ENCODE results near the gene PPP1R2.

The PPP1R2 gene

GRCh38 chr3:195542316-195542697 lies 818 bp downstream of the PPP1R2 start:
- H3K27ac ChIP-seq (ENCODE audit: low read length), result peak overlapping the region; percentile 91; the same call in 1 of the 2 replicates
- H3K4me1 ChIP-seq (ENCODE audit: insufficient read depth, low read length), result peaks cover 72% of the 10 kb centered on the region
- no peak for DNase-seq
- no peak for ATAC-seq (ENCODE audit: insufficient read depth, low read depth)
- peak overlapping the region; percentile 96 for H2AFZ ChIP-seq (ENCODE audit: low read depth, low read length)
- H4K20me1 ChIP-seq (ENCODE audit: insufficient read depth, low read length), result peaks cover 38% of the 10 kb centered on the region
- peak overlapping the region; percentile 90 for H3K9ac ChIP-seq (ENCODE audit: low read depth, low read length)
- H3K79me2 ChIP-seq (ENCODE audit: insufficient read depth, low read length), result peaks cover 58% of the 10 kb centered on the region
- peaks cover 4% of the 10 kb centered on the region for H3K36me3 ChIP-seq (ENCODE audit: insufficient read depth, low read length)
- H3K4me2 ChIP-seq (ENCODE audit: insufficient read depth, low read length), result peak overlapping the region; percentile 88
- H3K4me3 ChIP-seq (ENCODE audit: low read depth in 1 of 2, low read length in 2 of 2), result peak overlapping the region; percentile 40 to 95
- TF ChIP-seq CTCF (IDR thresholded peaks at IDR 0.05; ENCODE audit: borderline replicate concordance, extremely low read depth, low read length, poor library complexity, severe bottlenecking) (no peak), EZH2 (IDR thresholded peaks at IDR 0.05; ENCODE audit: borderline replicate concordance, low read depth, low read length, severe bottlenecking) (no peak)
- H3K9me3 ChIP-seq (ENCODE audit: insufficient read depth, low read length, severe bottlenecking), result no peaks in the 10 kb centered on the region
- no peaks in the 10 kb centered on the region for H3K27me3 ChIP-seq (ENCODE audit: insufficient read depth, low read length, poor library complexity)

- Histone ChIP-seq H3K36me3 (ENCODE audit: insufficient read depth, low read length) (peaks cover 4% of the 10 kb centered on the region), H3K9ac (ENCODE audit: low read depth, low read length) (0 out of 2 replicates have a peak overlapping the region, but pooled peaks have one; percentile 90), H3K4me3 (ENCODE audit: low read depth in 1 of 2, low read length in 2 of 2) (no peak overlapping the region), H3K79me2 (ENCODE audit: insufficient read depth, low read length) (peaks cover 76% of the 10 kb centered on the region), H3K27ac (ENCODE audit: low read length) (no peak overlapping the region), H3K9me3 (ENCODE audit: insufficient read depth, low read length, severe bottlenecking) (no peaks in the 10 kb centered on the region), H4K20me1 (ENCODE audit: insufficient read depth, low read length) (peaks cover 50% of the 10 kb centered on the region), H2AFZ (ENCODE audit: low read depth, low read length) (no peak overlapping the region), H3K4me2 (ENCODE audit: insufficient read depth, low read length) (peak overlapping the region; percentile 88), H3K27me3 (ENCODE audit: insufficient read depth, low read length, poor library complexity) (no peaks in the 10 kb centered on the region), H3K4me1 (ENCODE audit: insufficient read depth, low read length) (peaks cover 58% of the 10 kb centered on the region)
- DNase-seq (no peak), ATAC-seq (ENCODE audit: insufficient read depth, low read depth) (no peak)
- no peak for TF ChIP-seq CTCF (IDR thresholded peaks at IDR 0.05; ENCODE audit: borderline replicate concordance, extremely low read depth, low read length, poor library complexity, severe bottlenecking)
- TF ChIP-seq EZH2 (IDR thresholded peaks at IDR 0.05; ENCODE audit: borderline replicate concordance, low read depth, low read length, severe bottlenecking), result no peak
Observed at GRCh38 chr3:195540511-195540910, 2.6 kb downstream of the PPP1R2 start.

- Histone ChIP-seq H4K20me1 (ENCODE audit: insufficient read depth, low read length) (peaks cover 55% of the 10 kb centered on the region), H3K27me3 (ENCODE audit: insufficient read depth, low read length, poor library complexity) (no peaks in the 10 kb centered on the region), H3K4me1 (ENCODE audit: insufficient read depth, low read length) (peaks cover 54% of the 10 kb centered on the region), H3K4me3 (ENCODE audit: low read depth in 1 of 2, low read length in 2 of 2) (peak overlapping the region in 1 of 2 experiments; percentile 29; a peak in 1 of 4 replicates), H3K9ac (ENCODE audit: low read depth, low read length) (no peak overlapping the region), H3K36me3 (ENCODE audit: insufficient read depth, low read length) (peaks cover 5% of the 10 kb centered on the region), H3K4me2 (ENCODE audit: insufficient read depth, low read length) (peak overlapping the region; percentile 88), H3K79me2 (ENCODE audit: insufficient read depth, low read length) (peaks cover 81% of the 10 kb centered on the region), H3K9me3 (ENCODE audit: insufficient read depth, low read length, severe bottlenecking) (no peaks in the 10 kb centered on the region), H2AFZ (ENCODE audit: low read depth, low read length) (no peak overlapping the region), H3K27ac (ENCODE audit: low read length) (no peak overlapping the region)
- no peak for ATAC-seq (ENCODE audit: insufficient read depth, low read depth)
- no peak for DNase-seq
- TF ChIP-seq EZH2 (IDR thresholded peaks at IDR 0.05; ENCODE audit: borderline replicate concordance, low read depth, low read length, severe bottlenecking), result no peak
- TF ChIP-seq CTCF (IDR thresholded peaks at IDR 0.05; ENCODE audit: borderline replicate concordance, extremely low read depth, low read length, poor library complexity, severe bottlenecking), result no peak
Observed at GRCh38 chr3:195540027-195540426, 3.1 kb downstream of the PPP1R2 start.

Measured in DND-41 (cell line).